ENCODE results near the gene DHX16.

DNA sequence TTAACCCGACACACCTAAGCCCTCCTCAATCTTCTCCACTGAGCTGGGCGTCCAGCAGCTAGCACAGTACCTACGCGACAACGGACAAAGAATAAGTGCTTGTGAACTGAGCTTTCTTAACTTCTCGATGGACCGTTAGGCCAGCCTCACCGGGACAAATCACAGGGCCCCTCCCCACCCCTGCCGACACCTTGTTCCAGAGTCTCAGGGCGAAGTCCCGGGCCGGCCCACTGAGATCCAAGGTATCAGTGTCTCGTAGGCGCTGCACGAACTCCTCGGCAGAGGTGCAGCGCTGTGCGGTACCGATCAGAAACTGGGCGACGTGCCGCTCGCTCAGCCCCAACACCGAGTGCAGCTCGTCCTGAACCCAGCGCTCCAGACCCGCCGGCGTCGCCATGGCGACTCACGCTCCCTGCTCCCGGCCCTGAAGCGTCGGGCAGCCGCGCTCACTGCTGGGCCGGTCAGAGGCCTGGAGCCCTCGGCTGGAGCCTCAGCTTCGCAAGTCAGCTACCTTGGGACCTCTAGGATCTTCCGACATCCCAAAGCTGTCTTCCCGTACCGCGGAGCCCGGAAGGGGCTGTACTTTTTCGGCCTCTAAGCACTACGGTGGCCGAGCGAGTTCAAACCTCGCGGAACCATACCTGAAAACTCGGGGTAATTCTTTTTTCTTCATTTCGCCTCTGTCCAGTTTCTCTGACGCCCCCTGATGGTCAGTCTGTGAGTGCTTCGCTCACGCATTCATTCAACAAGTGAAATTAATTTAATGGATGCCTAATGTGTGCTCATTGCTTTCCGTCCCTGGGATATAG is at the start of gene DHX16:
- TF ChIP-seq, protein P1, sequence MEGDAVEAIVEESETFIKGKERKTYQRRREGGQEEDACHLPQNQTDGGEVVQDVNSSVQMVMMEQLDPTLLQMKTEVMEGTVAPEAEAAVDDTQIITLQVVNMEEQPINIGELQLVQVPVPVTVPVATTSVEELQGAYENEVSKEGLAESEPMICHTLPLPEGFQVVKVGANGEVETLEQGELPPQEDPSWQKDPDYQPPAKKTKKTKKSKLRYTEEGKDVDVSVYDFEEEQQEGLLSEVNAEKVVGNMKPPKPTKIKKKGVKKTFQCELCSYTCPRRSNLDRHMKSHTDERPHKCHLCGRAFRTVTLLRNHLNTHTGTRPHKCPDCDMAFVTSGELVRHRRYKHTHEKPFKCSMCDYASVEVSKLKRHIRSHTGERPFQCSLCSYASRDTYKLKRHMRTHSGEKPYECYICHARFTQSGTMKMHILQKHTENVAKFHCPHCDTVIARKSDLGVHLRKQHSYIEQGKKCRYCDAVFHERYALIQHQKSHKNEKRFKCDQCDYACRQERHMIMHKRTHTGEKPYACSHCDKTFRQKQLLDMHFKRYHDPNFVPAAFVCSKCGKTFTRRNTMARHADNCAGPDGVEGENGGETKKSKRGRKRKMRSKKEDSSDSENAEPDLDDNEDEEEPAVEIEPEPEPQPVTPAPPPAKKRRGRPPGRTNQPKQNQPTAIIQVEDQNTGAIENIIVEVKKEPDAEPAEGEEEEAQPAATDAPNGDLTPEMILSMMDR (IDR thresholded peaks at IDR 0.05; ENCODE audit: low read length), result peak; percentile 86
- no peak for TF ChIP-seq EZH2 (optimal IDR thresholded peaks at IDR 0.05; ENCODE audit: low read depth, low read length)
